HG02884 (cell line): Measurements from ENCODE around the gene SLCO3A1.
A peak's percentile ranks its signal among the peaks of the same experiment; 100 is the strongest.

Experiments
- ATAC-seq: cut with Tn5 transposase; IDR thresholded peaks from one replicate; pipeline ENCODE4 v1.9.1; 2021; ENCODE audit warnings: mild to moderate bottlenecking, moderate library complexity; ENCODE audit not compliant: unreplicated experiment

SLCO3A1 gene

DNA sequence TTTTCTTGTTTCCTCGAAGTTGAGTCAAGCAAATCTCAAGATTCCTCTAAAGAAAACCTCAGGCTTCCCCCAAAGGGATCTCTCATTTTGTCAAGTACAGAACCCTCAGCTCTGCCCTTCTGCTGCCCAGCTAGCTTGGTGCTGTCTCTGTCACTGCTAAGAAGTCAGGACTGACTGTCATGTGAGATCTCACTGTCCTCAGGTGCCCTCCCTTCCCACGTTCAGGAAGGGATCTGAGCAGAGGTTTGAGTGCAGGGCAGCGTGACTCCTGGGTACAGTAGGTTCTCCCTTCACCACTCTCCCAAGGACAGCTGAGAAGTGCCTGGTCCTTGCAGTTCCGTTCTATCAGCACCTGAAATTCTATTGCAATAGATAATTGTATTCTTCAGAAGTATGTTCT, 229.7 kb downstream of the SLCO3A1 start:
- ATAC-seq: no peak

DNA sequence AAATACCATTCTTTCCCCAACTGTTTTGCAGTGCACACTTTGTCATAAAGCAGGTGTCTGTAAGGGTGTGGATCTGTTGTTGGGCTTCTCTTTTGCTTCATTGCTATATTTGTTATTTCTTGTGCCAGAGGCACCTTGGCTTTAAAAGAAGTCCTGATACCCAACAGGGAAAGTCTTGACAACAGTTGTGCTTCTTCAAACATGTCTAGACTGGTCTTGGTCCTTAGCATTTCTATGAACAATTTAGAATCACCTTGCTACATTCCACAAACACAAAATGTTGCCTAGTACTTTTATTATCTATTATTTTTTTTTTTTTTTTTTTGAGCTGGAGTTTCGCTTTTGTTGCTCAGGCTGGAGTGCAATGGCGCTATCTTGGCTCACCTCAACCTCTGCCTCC, 233.7 kb downstream of the SLCO3A1 start:
- no peak for ATAC-seq

DNA sequence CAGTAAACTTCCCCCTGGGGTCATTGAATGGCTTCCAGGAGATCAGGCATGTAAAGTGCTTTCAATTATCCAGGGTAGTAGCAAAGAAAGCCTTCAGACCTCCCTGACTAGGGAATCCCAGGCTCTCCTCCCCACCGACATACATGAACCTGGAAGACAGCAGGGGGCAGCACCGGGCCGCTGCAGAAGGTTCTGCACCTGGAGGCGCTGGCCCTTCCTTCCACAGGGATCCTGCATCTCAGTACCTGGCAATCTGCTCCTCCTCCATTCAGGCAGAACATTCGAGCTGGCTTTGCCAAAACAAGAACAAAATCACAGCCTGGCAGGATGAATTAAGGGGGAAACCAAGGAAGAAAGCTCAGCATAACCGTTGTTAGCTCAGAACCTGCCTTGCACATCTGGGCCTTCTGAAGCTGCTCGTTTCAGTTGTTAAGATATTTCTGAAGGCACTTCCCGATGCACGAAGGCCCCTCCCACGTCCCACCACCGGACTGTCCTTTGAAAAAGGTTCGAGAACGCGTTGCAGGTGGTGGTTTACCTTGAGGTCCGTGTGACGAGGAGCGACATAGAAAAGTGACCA, 237.7 kb downstream of the SLCO3A1 start:
- ATAC-seq: no peak

DNA sequence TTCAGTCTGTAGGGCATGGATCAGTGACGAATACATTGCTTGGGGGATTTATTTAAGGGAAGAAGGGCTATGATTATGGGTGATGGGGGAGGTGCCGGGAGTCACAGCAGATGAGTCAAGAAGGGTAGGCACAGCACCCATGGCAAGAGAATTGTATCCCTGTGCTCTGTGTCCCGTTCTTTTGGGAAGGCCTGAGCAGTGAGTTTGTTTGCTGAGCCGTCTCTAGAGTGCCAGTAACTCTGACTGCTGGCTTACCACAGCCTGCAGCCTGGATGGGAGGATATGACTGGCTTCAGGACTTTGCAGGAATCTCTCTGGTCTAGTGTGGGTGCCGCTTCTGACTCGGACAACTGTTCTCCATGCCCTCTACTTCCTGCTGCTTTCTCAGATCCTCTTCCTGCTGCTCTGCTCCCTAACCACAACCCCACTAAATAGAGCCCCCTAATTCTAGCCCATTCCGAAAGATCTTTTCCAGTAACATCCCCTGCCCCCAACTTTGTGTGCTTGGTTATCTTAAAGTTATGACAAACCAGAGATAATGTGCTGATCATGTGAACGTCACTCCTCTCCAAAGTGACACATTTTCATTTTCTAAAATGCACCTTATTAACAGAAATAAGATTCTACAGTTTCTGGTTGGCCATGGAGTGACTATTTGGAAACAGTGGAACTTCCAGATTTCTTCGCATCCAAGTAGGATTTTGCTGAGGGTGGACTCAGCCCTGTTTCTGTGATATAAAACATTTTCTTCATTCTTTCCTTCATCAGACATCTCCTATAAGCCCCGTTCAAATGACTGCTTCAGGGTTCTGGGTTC, 239.0 kb downstream of the SLCO3A1 start:
- ATAC-seq: no peak

DNA sequence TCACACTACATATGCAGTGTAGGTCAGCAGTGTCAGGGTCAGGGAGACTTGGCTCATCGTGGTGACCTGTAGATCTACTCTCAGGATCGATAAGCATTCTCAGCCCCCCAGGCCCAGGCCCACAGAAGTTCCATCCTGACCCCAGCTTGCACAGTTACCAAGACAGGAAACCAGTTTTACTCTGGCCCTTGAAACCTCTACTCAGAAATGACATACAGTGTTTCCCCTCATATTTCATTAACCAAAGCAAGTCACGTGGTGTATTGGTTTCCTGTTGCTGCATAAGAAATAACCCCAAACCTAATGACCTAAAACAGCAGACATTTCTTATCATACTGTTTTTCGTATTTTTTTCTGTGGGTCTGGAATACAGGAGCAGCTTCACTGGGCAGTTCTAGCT, 242.2 kb downstream of the SLCO3A1 start:
- ATAC-seq: peak; percentile 59

DNA sequence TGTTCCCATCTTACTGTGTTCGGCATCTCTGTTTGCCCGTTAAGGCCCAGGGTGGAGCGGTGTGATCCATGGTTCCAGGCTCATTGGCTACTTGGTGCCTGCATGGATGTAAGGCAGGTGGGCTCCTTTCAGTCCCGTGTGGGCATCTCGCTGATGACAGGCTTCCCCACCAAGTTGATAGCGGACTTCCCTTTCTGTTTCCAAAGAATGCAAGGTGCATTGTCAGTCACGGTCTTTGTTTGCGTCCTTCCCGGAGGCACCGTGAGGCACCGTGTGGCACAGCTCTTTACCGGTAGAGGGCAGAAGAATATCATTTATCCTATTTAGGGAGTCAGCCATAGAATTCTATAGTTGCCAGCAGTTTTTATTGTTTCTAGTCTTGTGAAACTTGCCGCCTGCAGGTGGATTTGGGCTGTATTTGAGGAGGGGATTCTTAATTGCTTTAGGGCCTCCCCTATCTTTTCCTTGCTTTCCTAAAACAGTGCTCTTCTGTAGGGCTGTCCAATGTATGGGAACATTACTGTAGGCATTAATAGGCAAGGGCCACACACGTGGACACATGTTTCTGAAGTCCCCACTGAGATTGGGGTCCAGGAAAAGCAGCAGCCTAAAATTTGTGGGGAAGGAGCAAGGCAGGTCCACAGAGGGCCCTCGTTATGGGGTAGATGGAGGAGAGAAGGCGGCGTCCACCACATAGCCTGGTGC, 244.1 kb downstream of the SLCO3A1 start:
- ATAC-seq: peak; percentile 67

DNA sequence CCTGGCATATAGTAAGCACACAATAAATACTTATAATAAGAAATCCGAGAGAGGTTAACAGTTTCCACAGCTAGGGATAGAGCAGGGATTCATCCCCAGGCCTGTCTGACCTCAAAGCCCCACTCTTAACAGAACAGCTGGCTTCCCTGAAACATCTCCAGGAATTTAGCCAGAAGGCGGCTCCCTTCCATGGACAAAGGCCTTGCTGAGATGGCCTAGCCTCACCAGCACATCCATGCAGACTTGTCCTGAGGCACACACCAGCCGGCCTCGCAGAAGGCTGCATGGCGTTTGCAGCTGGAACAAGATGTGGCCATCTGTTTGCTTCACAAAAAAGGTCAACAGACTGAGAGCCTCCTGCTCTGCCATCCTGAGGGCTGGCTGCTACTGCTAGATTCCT, 245.4 kb downstream of the SLCO3A1 start:
- ATAC-seq: no peak

DNA sequence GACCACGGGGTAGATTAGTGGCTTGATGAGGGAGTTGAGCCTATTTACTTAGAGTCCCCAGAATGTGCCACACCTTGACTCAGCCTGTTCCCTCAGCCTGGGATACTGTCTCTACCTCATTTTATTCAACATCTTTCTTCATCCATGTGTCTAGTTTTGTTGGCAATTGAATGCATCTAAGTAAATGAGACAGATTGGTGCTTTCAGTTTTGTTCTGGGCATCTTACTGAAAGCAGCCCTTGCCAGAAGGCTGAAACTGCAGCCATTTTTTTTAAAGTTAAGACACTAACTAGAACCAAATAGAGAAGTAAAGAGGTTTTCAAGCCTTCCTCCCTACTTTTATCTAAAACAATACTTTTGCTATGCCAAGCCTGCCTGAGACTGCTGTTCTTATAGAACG, 246.8 kb downstream of the SLCO3A1 start:
- ATAC-seq: no peak

DNA sequence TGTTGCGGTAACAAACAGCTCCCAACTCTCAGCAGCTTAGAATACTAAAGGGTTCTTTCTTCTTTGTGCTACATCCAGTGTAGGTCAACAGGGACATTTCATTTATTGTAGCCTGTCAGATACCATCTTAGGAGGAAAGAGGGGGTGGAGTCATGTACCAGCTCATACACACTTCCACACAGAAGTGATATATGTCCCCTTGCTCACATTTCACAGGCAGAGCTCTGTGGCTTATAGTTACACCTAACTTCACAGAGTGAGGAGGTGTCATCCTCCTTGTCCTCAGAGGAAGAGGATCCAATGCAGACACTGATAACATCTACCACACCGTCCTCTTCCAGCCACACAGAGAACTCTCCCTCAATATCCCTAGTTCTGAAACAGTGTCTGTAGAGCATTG, 247.2 kb downstream of the SLCO3A1 start:
- ATAC-seq: no peak

DNA sequence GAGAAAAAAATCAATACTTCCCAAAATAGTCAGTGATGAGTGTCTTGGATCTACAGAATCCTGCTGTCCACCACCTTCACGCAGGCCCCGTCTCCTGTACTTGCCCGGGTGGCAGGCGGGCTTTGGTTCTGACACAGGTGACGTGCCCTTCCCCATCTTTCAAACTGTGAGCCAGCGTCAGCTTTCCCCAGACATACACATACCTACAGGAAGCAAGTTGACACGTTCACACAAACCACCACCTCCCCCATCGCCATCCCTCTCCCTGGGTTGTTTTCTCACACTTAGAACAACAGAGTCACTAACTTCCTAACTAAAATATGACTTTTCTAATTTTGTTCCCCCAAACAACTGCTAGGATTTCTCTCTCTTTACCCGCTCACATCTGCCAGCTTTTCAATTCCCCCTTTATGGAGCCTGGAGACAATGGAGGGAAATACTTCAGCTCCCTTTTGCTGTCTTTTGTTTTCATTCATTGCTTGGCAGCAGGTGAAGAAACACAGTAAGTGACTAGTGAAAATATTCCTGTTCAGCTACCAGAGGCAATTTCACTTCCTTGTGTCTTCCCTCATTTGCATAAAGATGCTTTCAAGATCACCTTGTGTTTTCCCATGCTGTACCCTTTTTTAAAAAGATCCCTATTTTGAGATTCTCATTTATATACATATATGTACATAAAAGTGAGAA, 248.3 kb downstream of the SLCO3A1 start:
- ATAC-seq: peak; percentile 49

DNA sequence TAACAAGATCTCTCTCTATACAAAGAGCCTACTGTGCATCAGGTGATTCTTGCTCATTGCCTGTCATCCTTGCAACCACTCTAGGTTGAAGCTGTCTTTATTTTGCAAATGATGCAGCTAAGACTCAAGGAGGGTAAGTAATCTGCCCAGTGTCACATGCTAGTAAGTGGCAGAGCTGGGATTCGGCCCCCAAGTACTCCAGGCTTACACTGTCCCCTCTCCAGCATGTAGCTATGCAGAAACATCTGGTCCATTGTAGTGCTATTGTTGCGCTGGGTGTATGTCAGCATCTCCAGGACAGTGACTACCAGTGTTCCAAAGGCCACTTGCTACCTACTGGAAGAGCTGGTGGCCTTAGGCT, 248.9 kb downstream of the SLCO3A1 start:
- ATAC-seq: peak; percentile 10

DNA sequence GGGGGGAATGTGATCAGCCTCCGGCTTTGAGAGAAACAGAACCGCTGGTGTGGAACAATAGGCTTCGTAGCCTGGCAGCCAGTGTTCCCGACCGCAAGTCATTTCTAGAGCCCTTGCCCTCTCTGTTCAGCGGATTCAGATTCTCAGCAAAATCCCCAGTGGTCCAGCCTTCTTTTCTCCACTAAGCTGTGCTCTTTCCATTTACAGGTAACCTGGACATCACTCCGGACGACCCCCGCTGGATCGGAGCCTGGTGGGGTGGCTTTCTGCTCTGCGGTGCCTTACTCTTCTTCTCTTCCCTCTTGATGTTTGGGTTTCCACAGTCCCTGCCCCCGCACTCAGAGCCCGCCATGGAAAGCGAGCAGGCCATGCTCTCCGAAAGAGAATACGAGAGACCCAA, 250.6 kb downstream of the SLCO3A1 start:
- ATAC-seq: no peak

DNA sequence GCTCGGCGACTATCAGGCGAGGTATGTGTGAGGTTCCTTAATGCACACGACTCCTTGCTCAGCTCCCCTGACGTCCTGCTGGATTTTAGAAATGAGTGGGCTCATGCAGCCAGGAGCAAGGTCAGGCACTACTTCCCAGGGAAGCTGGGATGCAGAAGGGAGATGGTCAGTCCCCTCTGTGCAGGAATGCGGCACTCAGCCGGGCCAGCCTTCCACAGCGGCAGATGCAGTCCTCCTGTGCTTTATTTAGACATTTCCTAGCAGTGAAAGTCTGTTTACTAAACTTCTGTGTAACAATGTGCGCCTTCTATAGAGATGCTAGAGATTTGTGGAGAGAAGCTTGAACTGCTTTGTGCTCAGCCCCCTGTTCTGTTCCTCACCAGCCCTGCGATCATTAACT, 252.1 kb downstream of the SLCO3A1 start:
- ATAC-seq: no peak

DNA sequence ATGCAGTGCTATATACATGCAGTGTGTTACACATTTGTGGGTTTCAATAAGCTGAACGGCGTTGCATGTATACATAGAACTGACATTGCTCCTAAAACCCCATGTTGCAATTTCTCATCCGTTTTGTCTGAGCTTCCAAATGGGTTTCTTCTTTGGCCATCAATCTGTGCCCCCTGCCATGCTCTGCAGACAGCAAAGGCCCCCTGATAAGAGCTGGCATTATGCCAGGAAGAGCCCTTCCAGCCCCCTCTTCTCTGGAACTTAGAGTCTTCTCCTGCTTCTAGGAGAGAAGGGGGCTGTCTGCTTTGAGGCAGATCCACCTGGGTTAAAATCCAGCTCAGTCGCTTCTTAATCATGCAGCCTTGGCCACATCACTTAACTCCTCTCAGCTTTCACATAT, 254.0 kb downstream of the SLCO3A1 start:
- no peak for ATAC-seq

DNA sequence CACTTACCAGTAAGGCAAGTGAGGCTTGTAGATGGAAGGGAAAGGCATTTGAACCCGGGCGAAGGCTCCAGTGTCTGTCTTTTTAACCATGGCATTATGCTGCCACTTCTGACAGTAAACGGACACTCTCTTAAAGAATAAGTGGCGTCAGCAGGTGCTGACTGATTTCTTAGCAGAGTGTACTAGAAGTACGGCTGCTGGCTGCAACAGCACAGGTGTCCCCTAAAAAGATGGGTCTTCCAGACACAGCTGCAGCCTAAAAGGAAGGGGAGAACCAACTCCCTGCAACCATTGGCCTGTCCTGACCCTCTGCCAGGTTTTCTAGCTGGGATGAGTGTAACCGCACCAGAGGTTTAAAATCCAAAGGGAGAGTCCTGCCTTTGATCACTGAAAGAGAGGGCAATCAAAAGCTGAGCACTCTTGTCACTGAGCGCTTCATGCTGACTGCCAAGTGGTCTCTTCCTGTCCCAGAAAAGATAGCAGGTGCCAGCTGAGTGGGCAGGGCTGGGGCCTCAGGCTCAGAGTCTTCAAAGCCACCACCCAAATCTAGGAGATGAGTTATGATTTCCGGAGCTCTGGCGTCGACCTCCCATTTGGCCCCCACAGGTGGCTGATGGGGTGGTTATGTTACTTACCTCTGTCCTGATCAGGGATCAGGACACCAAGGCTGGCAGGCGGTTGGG, 255.8 kb downstream of the SLCO3A1 start:
- ATAC-seq: no peak

DNA sequence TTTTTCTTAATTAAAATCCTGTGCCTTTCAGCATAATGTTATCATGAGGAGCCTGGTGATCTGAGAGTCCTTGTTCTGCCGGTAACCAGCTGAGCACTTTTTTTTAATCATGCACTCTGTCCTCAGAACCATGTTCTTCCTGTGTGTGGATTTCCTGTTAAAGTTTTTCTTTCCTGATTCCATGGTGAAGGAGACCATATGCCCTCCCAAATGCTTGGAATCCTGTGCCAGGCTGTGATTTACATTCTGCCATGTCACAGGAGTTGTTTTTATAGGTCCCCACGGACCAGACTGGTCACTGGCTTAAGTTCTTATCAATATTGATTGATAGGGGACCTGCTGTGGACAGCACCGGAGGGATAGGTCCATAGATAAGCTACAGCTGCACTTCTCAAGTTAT, 257.8 kb downstream of the SLCO3A1 start:
- ATAC-seq: no peak

DNA sequence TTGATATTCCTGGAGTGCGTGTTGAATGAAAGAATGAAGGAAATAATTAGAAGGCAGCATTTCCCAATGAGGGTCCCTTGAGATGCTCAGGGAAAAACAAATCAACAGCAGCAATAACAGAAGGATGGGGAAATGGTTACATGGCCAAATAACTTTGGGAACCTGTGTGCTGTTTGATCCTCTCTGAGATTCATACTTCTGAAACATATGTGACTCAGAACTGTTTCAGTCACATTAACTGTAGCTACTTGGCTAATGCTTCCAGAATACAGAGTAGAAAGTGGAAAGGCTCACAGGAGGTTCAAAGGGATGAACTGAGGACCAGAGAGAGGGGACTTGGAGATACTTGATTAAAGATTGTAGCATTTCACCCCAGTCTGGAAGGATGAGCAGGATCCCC, 258.2 kb downstream of the SLCO3A1 start:
- no peak for ATAC-seq

DNA sequence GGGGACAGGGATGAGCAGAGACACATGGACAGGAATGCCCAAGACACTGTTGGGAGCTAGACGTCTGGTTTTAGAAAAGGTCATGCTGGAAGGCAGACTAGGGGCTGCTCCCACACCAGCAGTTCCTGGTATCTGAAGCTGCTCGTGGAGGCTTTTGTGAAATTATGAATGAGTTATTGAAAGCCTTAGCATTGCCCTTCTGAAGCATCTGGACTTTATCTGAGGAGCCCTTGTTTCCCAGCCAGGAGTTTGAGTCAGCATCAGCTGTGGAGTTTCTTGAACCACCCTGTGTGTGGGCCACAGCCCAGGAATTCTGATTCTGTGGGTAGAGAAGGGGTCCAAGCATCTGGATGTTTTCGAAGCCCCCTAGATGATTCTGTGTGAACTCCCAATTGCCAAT, 258.7 kb downstream of the SLCO3A1 start:
- ATAC-seq: no peak

DNA sequence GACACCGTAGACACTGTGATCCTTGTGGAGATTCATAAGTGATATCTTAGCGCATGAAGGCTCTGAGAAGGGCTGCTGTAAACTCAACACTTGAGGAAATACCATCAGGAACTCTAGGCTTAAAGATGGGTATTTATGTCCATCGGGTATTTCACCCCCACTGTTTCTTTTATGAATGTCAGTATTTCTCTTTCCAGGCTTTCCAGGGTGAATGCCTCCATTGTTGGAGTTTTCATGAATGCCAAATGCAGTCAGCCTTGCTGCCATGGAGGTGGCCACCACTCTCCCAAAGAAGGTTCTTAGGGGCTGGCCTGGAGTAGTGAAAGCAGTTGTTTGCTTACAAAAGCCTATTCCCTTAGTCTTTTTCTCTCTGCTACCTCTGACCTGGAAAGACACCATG, 259.2 kb downstream of the SLCO3A1 start:
- no peak for ATAC-seq

DNA sequence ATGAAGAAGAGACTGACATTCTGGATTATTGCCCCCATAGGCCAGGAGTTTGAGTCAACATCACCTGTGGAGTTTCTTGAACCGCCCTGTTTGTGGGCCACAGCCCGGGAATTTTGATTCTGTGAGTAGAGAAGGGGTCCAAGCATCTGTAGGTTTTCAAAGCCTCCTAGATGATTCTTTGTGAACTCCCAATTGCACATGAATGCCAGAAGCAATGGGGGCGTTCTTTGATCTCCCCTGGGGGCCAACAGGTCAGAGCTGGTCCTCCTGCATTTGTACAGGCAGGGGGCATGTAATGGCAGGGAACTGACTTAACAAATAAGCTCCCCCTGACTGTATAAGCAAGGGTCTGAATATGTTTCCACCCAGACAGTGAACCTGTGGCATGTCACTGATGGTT, 260.3 kb downstream of the SLCO3A1 start:
- ATAC-seq: no peak

DNA sequence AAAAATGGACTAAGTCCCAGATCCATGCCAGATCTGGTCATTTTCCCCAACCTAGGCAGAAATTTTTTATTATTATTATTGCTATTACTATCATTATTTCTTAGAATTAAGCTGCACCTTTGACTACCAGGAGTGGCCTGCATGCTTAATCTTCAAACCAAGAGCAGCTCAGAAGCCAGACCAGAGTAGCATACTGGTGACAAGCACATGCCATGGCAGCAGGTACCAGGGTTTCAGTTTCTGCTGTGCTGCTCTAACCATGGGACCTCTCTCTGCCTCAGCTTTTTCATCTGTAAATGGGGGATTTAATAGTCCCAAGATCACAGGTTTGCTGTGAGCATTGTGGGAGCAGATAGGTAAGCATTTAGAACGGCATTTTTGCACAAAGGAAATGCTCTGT, 262.3 kb downstream of the SLCO3A1 start:
- no peak for ATAC-seq
